HepG2 (cell line): ENCODE measurements around the gene DDIT4. TPM values are rescaled to one million over a fixed set of nuclear protein-coding genes. Genes with fewer than 3 reads are reported as not detected.

Source experiments
- ERF ChIP-seq: IDR thresholded peaks from 2 replicates; pipeline ENCODE4 v1.6.1; 2018; ENCODE audit warnings: missing biosample characterization, missing genetic modification reagents
- NR2C2 ChIP-seq: sonication (generic); formaldehyde crosslinking; IDR thresholded peaks from 2 replicates; pipeline ENCODE4 v1.4.0; 2020; ENCODE audit warnings: missing genetic modification reagents, mild to moderate bottlenecking, moderate library complexity, borderline replicate concordance
- SP1 ChIP-seq, 2 experiments: fragments of 450-650 bp in 1 of 2; sonication (generic) in 1 of 2; formaldehyde crosslinking in 1 of 2; IDR thresholded peaks; 2 replicates each; pipeline versions ENCODE4 v1.4.0 to v1.6.1; 2016 to 2020; ENCODE audit warnings: missing genetic modification reagents in 1 of 2
- ZNF263 ChIP-seq: sonication (generic); formaldehyde crosslinking; IDR thresholded peaks from 2 replicates; pipeline ENCODE4 v1.4.0; 2020; ENCODE audit warnings: missing genetic modification reagents
- ZNF343 ChIP-seq: sonication (generic); formaldehyde crosslinking; IDR thresholded peaks from 2 replicates; pipeline ENCODE4 v1.4.0; 2020; ENCODE audit warnings: mild to moderate bottlenecking, missing genetic modification reagents
- polyA plus RNA-seq, 8 experiments: library from polyadenylated mRNA; depleted of rRNA in 3 of 8; stranded (reverse) in 7 of 8; unstranded in 1 of 8; fragments of >200 nt; fragmentation: Illumina TruSeq in 4 of 8; extraction: Trizol in 4 of 8; gene quantifications; 2 replicates each; pipeline versions ENCODE4 v1.2.1 to v1.2.3, GENCODE V29; 2011 to 2016; ENCODE audit warnings: low read depth in 4 of 8, missing spikeins in 1 of 8, mixed read lengths in 1 of 8; ENCODE audit not compliant: insufficient read depth in 1 of 8
- total RNA-seq, 5 experiments: library from RNA; depleted of rRNA; stranded (reverse); fragments of >200 nt; fragmentation: Illumina TruSeq; extraction: Trizol; gene quantifications; 2 replicates each; pipeline ENCODE4 v1.2.3, GENCODE V29; 2016; ENCODE audit warnings: low read depth in 1 of 5
- TF ChIP-seq, protein P1 (sequence below): sonication (generic); formaldehyde crosslinking; IDR thresholded peaks from 2 replicates; pipeline ENCODE4 v1.4.0; 2020; ENCODE audit warnings: missing genetic modification reagents
- TF ChIP-seq, protein P2 (sequence below): sonication (generic); formaldehyde crosslinking; conservative IDR thresholded peaks from 2 replicates; pipeline ENCODE4 v1.4.0; 2020; ENCODE audit warnings: missing genetic modification reagents
- TF ChIP-seq, protein P3 (sequence below): sonication (generic); formaldehyde crosslinking; IDR thresholded peaks from 2 replicates; pipeline ENCODE4 v1.4.0; 2020; ENCODE audit warnings: mild to moderate bottlenecking, missing genetic modification reagents
- TF ChIP-seq, protein P4 (sequence below): sonication (generic); formaldehyde crosslinking; IDR thresholded peaks from 2 replicates; pipeline ENCODE4 v1.5.0; 2020; ENCODE audit warnings: mild to moderate bottlenecking, missing genetic modification reagents, moderate library complexity
- TF ChIP-seq, protein P5 (sequence below): sonication (generic); formaldehyde crosslinking; IDR thresholded peaks from 2 replicates; pipeline ENCODE4 v1.4.0; 2020; ENCODE audit warnings: missing genetic modification reagents, borderline replicate concordance

Gene DDIT4
- total and polyA plus RNA-seq, 2 of the 13 experiments (the other 11 are each of a cell fraction or from before 2014, with no cell fraction given) = 35.6 to 40.7 TPM

DNA sequence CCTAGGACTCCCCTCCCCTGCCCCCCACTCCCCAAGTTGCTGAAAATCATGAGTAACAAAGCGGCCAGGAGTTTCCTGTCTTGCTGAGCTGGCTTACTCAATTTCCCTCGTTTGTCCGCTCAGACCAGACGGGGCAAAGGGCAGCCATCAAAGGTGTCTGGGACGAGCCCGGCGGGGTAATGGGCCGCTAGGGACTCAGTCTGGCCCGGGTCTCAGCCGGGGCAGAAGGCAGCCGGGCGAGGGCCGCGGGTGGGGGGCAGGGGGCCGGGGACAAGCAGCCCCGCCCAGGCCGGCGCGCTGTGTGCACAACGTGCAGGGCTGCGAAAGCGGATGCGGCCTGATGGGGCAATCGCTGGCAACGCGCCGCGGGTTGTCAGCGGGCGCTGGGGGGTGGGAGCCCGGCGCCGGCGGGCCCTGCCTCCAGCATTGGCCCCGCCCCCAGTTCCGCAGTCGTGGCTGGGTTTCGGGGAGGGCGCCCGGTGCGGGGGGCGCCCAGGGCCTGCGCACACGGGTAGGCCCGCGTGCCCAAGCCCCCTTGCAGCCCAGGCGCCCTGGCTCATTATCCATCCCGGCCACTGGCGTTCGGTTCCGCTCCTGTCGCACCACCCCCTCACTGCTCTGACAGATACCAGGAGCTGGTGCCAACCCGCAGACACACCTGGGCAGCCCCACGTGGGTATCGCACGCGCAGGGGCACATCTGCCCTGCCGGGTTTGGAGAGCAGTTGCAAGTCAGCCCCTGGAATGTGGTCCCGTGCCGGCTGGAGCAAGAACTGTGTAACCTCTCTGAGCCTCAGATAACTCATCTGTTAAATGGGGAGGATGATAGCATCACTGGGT, 45.9 kb downstream of the DDIT4 start (continued):
- TF ChIP-seq SP1 (IDR thresholded peaks at IDR 0.05) (no peak), SP1 (CRISPR knock-in tag; IDR thresholded peaks at IDR 0.05) (peak; percentile 64), ZNF343 (CRISPR knock-in tag) (peak; percentile 74; the same call in 1 of the 2 replicates), ERF (peak; percentile 95), ZNF263 (CRISPR knock-in tag) (no peak), NR2C2 (CRISPR knock-in tag) (no peak; the same call in none of the 2 replicates)
- TF ChIP-seq, protein P1, sequence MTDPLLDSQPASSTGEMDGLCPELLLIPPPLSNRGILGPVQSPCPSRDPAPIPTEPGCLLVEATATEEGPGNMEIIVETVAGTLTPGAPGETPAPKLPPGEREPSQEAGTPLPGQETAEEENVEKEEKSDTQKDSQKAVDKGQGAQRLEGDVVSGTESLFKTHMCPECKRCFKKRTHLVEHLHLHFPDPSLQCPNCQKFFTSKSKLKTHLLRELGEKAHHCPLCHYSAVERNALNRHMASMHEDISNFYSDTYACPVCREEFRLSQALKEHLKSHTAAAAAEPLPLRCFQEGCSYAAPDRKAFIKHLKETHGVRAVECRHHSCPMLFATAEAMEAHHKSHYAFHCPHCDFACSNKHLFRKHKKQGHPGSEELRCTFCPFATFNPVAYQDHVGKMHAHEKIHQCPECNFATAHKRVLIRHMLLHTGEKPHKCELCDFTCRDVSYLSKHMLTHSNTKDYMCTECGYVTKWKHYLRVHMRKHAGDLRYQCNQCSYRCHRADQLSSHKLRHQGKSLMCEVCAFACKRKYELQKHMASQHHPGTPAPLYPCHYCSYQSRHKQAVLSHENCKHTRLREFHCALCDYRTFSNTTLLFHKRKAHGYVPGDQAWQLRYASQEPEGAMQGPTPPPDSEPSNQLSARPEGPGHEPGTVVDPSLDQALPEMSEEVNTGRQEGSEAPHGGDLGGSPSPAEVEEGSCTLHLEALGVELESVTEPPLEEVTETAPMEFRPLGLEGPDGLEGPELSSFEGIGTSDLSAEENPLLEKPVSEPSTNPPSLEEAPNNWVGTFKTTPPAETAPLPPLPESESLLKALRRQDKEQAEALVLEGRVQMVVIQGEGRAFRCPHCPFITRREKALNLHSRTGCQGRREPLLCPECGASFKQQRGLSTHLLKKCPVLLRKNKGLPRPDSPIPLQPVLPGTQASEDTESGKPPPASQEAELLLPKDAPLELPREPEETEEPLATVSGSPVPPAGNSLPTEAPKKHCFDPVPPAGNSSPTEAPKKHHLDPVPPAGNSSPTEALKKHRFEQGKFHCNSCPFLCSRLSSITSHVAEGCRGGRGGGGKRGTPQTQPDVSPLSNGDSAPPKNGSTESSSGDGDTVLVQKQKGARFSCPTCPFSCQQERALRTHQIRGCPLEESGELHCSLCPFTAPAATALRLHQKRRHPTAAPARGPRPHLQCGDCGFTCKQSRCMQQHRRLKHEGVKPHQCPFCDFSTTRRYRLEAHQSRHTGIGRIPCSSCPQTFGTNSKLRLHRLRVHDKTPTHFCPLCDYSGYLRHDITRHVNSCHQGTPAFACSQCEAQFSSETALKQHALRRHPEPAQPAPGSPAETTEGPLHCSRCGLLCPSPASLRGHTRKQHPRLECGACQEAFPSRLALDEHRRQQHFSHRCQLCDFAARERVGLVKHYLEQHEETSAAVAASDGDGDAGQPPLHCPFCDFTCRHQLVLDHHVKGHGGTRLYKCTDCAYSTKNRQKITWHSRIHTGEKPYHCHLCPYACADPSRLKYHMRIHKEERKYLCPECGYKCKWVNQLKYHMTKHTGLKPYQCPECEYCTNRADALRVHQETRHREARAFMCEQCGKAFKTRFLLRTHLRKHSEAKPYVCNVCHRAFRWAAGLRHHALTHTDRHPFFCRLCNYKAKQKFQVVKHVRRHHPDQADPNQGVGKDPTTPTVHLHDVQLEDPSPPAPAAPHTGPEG = peak; percentile 66; the same call in 1 of the 2 replicates
- TF ChIP-seq, protein P2, sequence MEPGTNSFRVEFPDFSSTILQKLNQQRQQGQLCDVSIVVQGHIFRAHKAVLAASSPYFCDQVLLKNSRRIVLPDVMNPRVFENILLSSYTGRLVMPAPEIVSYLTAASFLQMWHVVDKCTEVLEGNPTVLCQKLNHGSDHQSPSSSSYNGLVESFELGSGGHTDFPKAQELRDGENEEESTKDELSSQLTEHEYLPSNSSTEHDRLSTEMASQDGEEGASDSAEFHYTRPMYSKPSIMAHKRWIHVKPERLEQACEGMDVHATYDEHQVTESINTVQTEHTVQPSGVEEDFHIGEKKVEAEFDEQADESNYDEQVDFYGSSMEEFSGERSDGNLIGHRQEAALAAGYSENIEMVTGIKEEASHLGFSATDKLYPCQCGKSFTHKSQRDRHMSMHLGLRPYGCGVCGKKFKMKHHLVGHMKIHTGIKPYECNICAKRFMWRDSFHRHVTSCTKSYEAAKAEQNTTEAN (CRISPR knock-in tag) = no peak
- TF ChIP-seq, protein P3, sequence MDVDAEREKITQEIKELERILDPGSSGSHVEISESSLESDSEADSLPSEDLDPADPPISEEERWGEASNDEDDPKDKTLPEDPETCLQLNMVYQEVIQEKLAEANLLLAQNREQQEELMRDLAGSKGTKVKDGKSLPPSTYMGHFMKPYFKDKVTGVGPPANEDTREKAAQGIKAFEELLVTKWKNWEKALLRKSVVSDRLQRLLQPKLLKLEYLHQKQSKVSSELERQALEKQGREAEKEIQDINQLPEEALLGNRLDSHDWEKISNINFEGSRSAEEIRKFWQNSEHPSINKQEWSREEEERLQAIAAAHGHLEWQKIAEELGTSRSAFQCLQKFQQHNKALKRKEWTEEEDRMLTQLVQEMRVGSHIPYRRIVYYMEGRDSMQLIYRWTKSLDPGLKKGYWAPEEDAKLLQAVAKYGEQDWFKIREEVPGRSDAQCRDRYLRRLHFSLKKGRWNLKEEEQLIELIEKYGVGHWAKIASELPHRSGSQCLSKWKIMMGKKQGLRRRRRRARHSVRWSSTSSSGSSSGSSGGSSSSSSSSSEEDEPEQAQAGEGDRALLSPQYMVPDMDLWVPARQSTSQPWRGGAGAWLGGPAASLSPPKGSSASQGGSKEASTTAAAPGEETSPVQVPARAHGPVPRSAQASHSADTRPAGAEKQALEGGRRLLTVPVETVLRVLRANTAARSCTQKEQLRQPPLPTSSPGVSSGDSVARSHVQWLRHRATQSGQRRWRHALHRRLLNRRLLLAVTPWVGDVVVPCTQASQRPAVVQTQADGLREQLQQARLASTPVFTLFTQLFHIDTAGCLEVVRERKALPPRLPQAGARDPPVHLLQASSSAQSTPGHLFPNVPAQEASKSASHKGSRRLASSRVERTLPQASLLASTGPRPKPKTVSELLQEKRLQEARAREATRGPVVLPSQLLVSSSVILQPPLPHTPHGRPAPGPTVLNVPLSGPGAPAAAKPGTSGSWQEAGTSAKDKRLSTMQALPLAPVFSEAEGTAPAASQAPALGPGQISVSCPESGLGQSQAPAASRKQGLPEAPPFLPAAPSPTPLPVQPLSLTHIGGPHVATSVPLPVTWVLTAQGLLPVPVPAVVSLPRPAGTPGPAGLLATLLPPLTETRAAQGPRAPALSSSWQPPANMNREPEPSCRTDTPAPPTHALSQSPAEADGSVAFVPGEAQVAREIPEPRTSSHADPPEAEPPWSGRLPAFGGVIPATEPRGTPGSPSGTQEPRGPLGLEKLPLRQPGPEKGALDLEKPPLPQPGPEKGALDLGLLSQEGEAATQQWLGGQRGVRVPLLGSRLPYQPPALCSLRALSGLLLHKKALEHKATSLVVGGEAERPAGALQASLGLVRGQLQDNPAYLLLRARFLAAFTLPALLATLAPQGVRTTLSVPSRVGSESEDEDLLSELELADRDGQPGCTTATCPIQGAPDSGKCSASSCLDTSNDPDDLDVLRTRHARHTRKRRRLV (CRISPR knock-in tag) = peak; percentile 10; the same call in 1 of the 2 replicates
- TF ChIP-seq, protein P4, sequence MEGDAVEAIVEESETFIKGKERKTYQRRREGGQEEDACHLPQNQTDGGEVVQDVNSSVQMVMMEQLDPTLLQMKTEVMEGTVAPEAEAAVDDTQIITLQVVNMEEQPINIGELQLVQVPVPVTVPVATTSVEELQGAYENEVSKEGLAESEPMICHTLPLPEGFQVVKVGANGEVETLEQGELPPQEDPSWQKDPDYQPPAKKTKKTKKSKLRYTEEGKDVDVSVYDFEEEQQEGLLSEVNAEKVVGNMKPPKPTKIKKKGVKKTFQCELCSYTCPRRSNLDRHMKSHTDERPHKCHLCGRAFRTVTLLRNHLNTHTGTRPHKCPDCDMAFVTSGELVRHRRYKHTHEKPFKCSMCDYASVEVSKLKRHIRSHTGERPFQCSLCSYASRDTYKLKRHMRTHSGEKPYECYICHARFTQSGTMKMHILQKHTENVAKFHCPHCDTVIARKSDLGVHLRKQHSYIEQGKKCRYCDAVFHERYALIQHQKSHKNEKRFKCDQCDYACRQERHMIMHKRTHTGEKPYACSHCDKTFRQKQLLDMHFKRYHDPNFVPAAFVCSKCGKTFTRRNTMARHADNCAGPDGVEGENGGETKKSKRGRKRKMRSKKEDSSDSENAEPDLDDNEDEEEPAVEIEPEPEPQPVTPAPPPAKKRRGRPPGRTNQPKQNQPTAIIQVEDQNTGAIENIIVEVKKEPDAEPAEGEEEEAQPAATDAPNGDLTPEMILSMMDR (CRISPR knock-in tag) = no peak; the same call in 1 of the 2 replicates
- TF ChIP-seq, protein P5, sequence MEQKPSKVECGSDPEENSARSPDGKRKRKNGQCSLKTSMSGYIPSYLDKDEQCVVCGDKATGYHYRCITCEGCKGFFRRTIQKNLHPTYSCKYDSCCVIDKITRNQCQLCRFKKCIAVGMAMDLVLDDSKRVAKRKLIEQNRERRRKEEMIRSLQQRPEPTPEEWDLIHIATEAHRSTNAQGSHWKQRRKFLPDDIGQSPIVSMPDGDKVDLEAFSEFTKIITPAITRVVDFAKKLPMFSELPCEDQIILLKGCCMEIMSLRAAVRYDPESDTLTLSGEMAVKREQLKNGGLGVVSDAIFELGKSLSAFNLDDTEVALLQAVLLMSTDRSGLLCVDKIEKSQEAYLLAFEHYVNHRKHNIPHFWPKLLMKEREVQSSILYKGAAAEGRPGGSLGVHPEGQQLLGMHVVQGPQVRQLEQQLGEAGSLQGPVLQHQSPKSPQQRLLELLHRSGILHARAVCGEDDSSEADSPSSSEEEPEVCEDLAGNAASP (CRISPR knock-in tag) = peak; percentile 13; the same call in 1 of the 2 replicates
